Stomach (tissue), 9 donors: ENCODE results near the gene ARID2. TPM values are rescaled to one million over a fixed set of nuclear protein-coding genes. Genes with fewer than 3 reads are reported as not detected.
A peak's percentile ranks its signal among the peaks of the same experiment; 100 is the strongest.

Source experiments
- DNase-seq, 2 donors: peaks; one replicate each; pipeline versions ENCODE4 v3.0.0 to v3.0.0-alpha.2; 2013 to 2019
- H3K27ac ChIP-seq, 5 donors: fragments of 200-600 bp in 4 of 5; sonication (generic) in 4 of 5; one replicate each; pipeline ENCODE4 v1.5.1; 2013 to 2019; ENCODE audit warnings: mild to moderate bottlenecking in 1 of 5, moderate library complexity in 1 of 5
- H3K27me3 ChIP-seq, 3 donors: fragments of 200-600 bp; sonication (generic); one replicate each; pipeline ENCODE4 v1.5.1; 2017 to 2019; ENCODE audit warnings: mixed run types in 1 of 3
- H3K36me3 ChIP-seq, 4 donors: fragments of 200-600 bp; sonication (generic); 1 replicate in 3 of 4; 2 replicates in 1 of 4; pipeline ENCODE4 v1.5.1; 2016 to 2019
- H3K4me1 ChIP-seq, 4 donors: fragments of 200-600 bp; sonication (generic); one replicate each; pipeline ENCODE4 v1.5.1; 2016 to 2019
- H3K4me3 ChIP-seq, 4 donors: fragments of 200-600 bp; sonication (generic) in 3 of 4; one replicate each; pipeline ENCODE4 v1.5.1; 2016 to 2019; ENCODE audit warnings: mild to moderate bottlenecking in 1 of 4
- H3K9me3 ChIP-seq, 4 donors: fragments of 200-600 bp; sonication (generic); one replicate each; pipeline ENCODE4 v1.5.1; 2016 to 2019
- CTCF ChIP-seq, 7 experiments: fragments of 450-650 bp in 4 of 7; fragments of 200-600 bp in 3 of 7; sonication (generic) in 3 of 7; IDR thresholded peaks; one replicate each; pipeline ENCODE4 v1.5.1; 2016 to 2019; ENCODE audit warnings: antibody characterized with exemption in 7 of 7, control low read depth in 2 of 7, mild to moderate bottlenecking in 1 of 7
- EP300 ChIP-seq: sonication (generic); formaldehyde crosslinking; IDR thresholded peaks from one replicate; pipeline ENCODE4 v1.6.1; 2017; ENCODE audit warnings: antibody characterized with exemption
- POLR2A ChIP-seq, 4 donors: fragments of 450-650 bp; IDR thresholded peaks; one replicate each; pipeline ENCODE4 v1.6.1; 2016; ENCODE audit warnings: antibody characterized with exemption in 4 of 4, control low read depth in 2 of 4, mild to moderate bottlenecking in 1 of 4, moderate library complexity in 1 of 4
- POLR2AphosphoS5 ChIP-seq, 3 donors: sonication (generic); formaldehyde crosslinking; IDR thresholded peaks; one replicate each; pipeline ENCODE4 v1.6.1; 2016; ENCODE audit warnings: antibody characterized with exemption in 3 of 3
- WGBS, 5 donors: extraction: QIAGEN DNeasy Blood & Tissue Kit in 3 of 5; methylation state at CpG; one replicate each; pipeline versions ENCODE4 v1.1.5 to v1.1.7; 2013 to 2018; 5-methylcytosine and 5-hydroxymethylcytosine counted together
- intact Hi-C: fragments of 100-400 bp; cut with DNase I; formaldehyde crosslinking; loops from one replicate; pipeline ENCODE4 v1.15.1; 2023; ENCODE audit warnings: low total_unique reads
- polyA plus RNA-seq, 3 donors: library from polyadenylated mRNA; stranded (reverse); fragments of 200-250 nt; gene quantifications; one replicate each; pipeline ENCODE4 v1.2.3, GENCODE V29; 2013
- total RNA-seq, 5 donors: library from RNA; depleted of rRNA; stranded (reverse); fragments of >200 nt; gene quantifications; one replicate each; pipeline versions ENCODE4 v1.1.0 to v1.2.3, GENCODE V29; 2014 to 2016
- donor health status: healthy with polysubstance abuse.
- donor health status: Bipolar disorder and iron deficiency.
- donor health status: healthy.

ARID2 gene
- total and polyA plus RNA-seq, 8 donors: 2.6 to 80.4 (median 13.6) TPM

DNA sequence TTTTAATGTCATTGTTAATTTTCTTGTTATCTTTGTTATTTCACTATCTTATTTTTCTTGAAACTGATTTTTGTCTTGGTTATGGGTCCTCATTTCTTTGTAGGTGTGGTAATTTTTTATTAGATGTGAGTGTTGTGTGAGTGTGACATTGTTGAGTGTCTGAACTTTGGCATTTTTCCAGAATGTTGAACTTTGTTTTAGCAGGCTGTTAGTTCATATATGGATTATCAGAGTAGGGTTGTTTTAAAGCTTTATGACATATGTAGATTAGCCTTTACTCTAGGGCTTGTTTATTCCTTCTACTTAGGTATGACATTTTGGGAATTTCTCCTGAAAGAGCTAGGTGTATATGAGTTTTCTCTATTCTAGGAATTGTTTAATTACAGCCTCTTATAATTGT, 103.9 kb downstream of the ARID2 start:
- H3K9me3 ChIP-seq: no peaks in the 10 kb centered on the region
- no peak overlapping the region for H3K4me3 ChIP-seq
- TF ChIP-seq CTCF (IDR thresholded peaks at IDR 0.05): no peak
- TF ChIP-seq EP300: no peak
- no peak for TF ChIP-seq POLR2AphosphoS5 (IDR thresholded peaks at IDR 0.05)
- no peak for TF ChIP-seq POLR2A (IDR thresholded peaks at IDR 0.05)
- H3K36me3 ChIP-seq: peaks cover 13 to 32% (median 25%) of the 10 kb centered on the region in 4 donors
- no peaks in the 10 kb centered on the region for H3K27me3 ChIP-seq
- H3K27ac ChIP-seq: no peak overlapping the region
- no peaks in the 10 kb centered on the region for H3K4me1 ChIP-seq
- peak in 1 of 2 donors; percentile 7 for DNase-seq
- intact Hi-C loops: no loop called here

DNA sequence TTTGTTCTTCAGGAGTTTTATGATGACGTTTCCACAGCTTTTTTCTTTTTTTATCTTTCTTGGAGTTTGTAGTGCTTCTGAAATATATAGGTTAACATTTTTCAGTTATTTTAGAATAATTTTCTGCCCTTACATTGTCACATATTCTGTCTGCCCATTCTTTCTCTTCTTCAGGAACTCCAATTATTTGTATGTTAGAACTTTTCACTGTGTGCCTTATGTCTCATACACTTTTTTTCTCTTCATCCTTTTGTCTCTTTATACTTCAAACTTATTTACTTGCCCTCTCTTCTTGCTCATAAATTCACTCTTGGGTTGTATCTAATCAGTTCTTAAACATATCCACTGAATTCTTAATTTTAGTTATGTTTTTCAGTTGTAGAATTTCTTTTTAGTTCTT, 105.3 kb downstream of the ARID2 start:
- DNase-seq: no peak
- TF ChIP-seq POLR2AphosphoS5 (IDR thresholded peaks at IDR 0.05) (no peak), EP300 (no peak), POLR2A (IDR thresholded peaks at IDR 0.05) (no peak), CTCF (IDR thresholded peaks at IDR 0.05) (no peak)
- H3K27ac ChIP-seq: no peak overlapping the region
- intact Hi-C loops: no loop called here
- no peak overlapping the region for H3K4me3 ChIP-seq
- H3K4me1 ChIP-seq: no peaks in the 10 kb centered on the region
- peaks cover 14 to 46% (median 39%) of the 10 kb centered on the region in 4 donors for H3K36me3 ChIP-seq
- 94 to 100% (median 100%) methylated on average over 1 of the region's 1 CpG for WGBS, 5 donors
- H3K27me3 ChIP-seq: no peaks in the 10 kb centered on the region
- H3K9me3 ChIP-seq: no peaks in the 10 kb centered on the region

GRCh38 chr12:45839917-45840316, 110.4 kb downstream of the ARID2 start:
- no peak for TF ChIP-seq EP300
- TF ChIP-seq POLR2A (IDR thresholded peaks at IDR 0.05): no peak
- TF ChIP-seq CTCF (IDR thresholded peaks at IDR 0.05): no peak
- TF ChIP-seq POLR2AphosphoS5 (IDR thresholded peaks at IDR 0.05): no peak
- H3K4me1 ChIP-seq: no peaks in the 10 kb centered on the region
- no peak overlapping the region for H3K27ac ChIP-seq
- peaks cover 20 to 80% (median 68%) of the 10 kb centered on the region in 4 donors for H3K36me3 ChIP-seq
- intact Hi-C loops: no loop called here
- WGBS, 5 donors: 94 to 100% (median 98%) methylated on average over 1 of the region's 1 CpG
- H3K27me3 ChIP-seq: no peaks in the 10 kb centered on the region
- H3K9me3 ChIP-seq: no peaks in the 10 kb centered on the region
- no peak overlapping the region for H3K4me3 ChIP-seq
- no peak for DNase-seq

DNA sequence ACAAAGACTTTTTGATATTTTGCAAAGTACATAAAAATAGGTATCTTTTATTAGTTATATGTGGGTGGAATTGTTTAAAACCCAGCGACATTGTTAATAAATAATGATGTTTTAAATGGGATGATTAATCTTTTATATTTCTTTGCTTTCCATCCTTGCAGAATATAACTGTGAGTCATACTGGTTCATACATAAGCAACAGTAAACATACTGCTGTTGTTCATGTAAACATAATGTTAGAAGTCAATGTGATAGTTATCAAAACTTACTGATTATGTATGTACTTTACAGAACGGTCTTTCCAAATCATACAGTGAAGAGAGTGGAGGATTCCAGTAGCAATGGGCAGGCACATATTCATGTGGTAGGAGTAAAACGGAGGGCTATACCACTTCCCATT, 119.8 kb downstream of the ARID2 start:
- Histone ChIP-seq H3K4me1 (peaks cover 0 to 6% (median 0%) of the 10 kb centered on the region in 4 donors), H3K9me3 (no peaks in the 10 kb centered on the region), H3K4me3 (no peak overlapping the region), H3K27me3 (no peaks in the 10 kb centered on the region), H3K36me3 (peaks cover 22 to 71% (median 49%) of the 10 kb centered on the region in 4 donors), H3K27ac (no peak overlapping the region)
- 26 to 52% (median 38%) methylated on average over 3 of the region's 3 CpGs for WGBS, 5 donors
- intact Hi-C loops: no loop called here
- no peak for DNase-seq
- TF ChIP-seq POLR2AphosphoS5 (IDR thresholded peaks at IDR 0.05) (no peak), POLR2A (IDR thresholded peaks at IDR 0.05) (no peak), EP300 (no peak), CTCF (IDR thresholded peaks at IDR 0.05) (no peak)
